ENCODE measurements around the gene HELZ2. TPM values are rescaled to one million over a fixed set of nuclear protein-coding genes. Genes with fewer than 3 reads are reported as not detected.

The HELZ2 gene
- total RNA-seq, 4 donors from 2014 or later = 24.3 to 45.5 (median 36.0) TPM

DNA sequence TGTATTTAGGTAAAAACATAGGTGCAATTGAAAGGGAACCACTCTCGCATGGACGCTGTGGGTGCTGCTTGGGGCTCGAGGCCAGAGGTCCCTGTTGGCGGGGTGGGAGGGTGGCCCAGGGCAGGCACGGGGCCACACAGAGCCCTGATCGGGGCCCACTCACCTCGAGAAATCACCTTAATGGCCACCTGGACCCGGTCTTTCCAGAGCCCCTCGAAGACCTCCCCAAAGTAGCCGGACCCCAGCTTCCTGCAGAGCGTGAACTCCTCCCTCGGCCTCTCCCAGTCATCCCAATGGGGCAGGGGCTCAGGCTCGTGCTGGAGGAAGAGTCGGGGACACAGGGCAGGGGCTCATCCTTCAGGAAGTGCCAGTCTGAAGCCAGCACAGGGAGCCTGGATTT lies 40.7 kb downstream of the HELZ2 start:
- no peaks in the 10 kb centered on the region for H3K27me3 ChIP-seq
- no peak for DNase-seq
- no peak overlapping the region for H3K27ac ChIP-seq
- WGBS, 2 donors = 84 to 87% methylated on average over 7 to 10 of the region's 14 CpGs
- peaks cover 5 to 12% of the 10 kb centered on the region in 2 donors for H3K4me1 ChIP-seq
- TF ChIP-seq, protein P1, sequence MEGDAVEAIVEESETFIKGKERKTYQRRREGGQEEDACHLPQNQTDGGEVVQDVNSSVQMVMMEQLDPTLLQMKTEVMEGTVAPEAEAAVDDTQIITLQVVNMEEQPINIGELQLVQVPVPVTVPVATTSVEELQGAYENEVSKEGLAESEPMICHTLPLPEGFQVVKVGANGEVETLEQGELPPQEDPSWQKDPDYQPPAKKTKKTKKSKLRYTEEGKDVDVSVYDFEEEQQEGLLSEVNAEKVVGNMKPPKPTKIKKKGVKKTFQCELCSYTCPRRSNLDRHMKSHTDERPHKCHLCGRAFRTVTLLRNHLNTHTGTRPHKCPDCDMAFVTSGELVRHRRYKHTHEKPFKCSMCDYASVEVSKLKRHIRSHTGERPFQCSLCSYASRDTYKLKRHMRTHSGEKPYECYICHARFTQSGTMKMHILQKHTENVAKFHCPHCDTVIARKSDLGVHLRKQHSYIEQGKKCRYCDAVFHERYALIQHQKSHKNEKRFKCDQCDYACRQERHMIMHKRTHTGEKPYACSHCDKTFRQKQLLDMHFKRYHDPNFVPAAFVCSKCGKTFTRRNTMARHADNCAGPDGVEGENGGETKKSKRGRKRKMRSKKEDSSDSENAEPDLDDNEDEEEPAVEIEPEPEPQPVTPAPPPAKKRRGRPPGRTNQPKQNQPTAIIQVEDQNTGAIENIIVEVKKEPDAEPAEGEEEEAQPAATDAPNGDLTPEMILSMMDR (IDR thresholded peaks at IDR 0.05) = no peak
- TF ChIP-seq POLR2A (IDR thresholded peaks at IDR 0.05) = no peak
- no peaks in the 10 kb centered on the region for H3K36me3 ChIP-seq
- no peak overlapping the region for H3K4me3 ChIP-seq (replicated peaks in 1 of 3)
- H3K9me3 ChIP-seq = no peaks in the 10 kb centered on the region
- intact Hi-C loops (cut with DNase I) = loop anchor here (10.0 kb wide), 2 partner anchors 251 to 531 kb away; partner anchors contain the start of gene TCEA2

DNA sequence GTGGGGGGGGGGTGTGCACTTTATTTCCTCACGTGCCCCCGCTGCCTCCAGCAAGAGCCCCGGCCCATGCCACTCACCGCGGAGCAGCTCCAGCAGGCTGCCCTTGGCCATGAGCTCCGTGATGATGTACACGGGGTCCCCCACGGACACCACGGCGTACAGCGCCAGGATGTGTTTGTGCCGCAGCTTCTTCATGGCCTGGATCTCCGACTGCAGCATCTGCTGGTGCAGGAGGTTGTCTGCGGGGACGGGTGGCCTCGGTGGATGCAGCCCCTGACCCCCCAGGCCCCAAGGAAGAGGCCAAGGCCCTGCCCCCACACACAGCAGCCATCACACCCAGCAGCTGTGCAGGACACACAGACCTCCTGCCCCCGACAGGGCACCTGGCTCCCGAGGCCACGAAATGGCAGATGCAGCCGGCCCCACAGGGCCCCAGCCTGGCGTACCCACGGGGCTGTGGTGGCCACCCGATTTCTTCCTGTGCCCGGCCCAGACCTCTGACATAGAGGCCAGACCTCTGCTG lies 41.5 kb downstream of the HELZ2 start:
- Histone ChIP-seq H3K27me3 (no peaks in the 10 kb centered on the region), H3K4me1 (peaks cover 0 to 4% of the 10 kb centered on the region in 2 donors), H3K9me3 (no peaks in the 10 kb centered on the region), H3K36me3 (no peaks in the 10 kb centered on the region), H3K4me3 (replicated peaks in 1 of 3) (no peak overlapping the region), H3K27ac (no peak overlapping the region)
- 73 to 83% methylated on average over 8 to 20 of the region's 24 CpGs for WGBS, 2 donors
- TF ChIP-seq, protein P1 (IDR thresholded peaks at IDR 0.05) = no peak
- no peak for TF ChIP-seq POLR2A (IDR thresholded peaks at IDR 0.05)
- intact Hi-C loops (cut with DNase I) = loop anchor here (10.0 kb wide), 2 partner anchors 252 to 532 kb away; partner anchors contain the start of gene TCEA2
- DNase-seq = no peak

DNA sequence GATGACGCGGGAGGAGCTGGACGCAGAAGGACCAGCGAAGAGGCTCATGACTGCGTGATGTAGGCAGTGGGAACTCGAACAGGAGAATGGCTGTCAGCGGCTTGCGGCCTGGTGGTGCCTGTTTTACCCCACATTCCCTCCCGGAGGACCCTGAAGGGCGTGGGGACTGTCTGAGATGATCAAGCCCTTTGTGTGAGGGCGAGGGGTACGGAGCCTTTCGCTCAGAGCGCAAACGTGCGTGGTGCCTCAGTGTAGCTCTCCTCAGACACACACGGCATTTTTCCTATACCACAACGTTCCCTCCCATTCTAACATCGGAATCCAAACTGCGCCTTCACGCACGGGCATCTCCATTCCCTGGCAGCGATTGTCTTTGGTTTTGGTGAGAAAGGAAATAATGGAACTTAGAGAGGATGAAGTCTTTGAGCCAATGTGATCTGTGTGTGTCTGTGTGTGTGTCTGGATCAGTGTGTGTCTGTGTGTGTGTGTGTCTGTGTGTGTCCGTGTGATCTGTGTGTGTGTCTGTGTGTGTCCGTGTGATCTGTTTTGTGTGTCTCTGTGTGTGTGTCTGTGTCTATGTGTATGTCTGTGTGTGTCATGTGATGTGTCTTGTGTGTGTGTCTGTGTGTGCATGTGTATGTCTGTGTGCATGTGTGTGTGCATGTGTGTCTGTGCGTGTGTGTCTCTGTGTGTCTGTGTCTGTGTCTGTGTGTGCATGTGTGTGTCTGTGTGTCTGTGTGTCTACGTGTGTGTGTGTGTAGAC lies 42.2 kb downstream of the HELZ2 start:
- WGBS, 2 donors = 85% methylated on average over 27 of the region's 27 CpGs
- intact Hi-C loops (cut with DNase I) = loop anchor here (10.0 kb wide), 2 partner anchors 253 to 533 kb away; partner anchors contain the start of gene TCEA2
- DNase-seq = no peak
- H3K27ac ChIP-seq = no peak overlapping the region
- no peak overlapping the region for H3K4me3 ChIP-seq (replicated peaks in 1 of 3)
- no peaks in the 10 kb centered on the region for H3K4me1 ChIP-seq
- TF ChIP-seq POLR2A (IDR thresholded peaks at IDR 0.05) = no peak
- TF ChIP-seq, protein P1 (IDR thresholded peaks at IDR 0.05) = no peak
- H3K27me3 ChIP-seq = no peaks in the 10 kb centered on the region
- no peaks in the 10 kb centered on the region for H3K36me3 ChIP-seq
- H3K9me3 ChIP-seq = no peaks in the 10 kb centered on the region

DNA sequence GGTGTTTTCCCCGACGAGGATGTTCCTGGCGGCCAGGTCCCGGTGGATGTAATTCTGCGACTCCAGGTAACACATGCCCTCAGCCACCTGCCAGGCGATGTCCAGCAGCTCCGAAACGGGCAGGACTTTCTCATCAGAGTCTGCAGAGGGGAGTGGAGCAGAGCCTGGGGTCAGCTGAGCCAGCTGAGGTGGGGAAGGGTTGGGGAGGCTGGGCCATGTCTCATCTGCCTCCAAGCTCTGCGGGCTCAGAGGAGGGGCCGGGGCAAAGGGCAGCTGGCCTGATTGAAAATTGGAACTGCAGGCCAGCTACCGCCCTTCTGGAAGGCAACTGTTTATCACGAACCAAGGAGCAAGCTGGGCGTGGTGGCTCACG lies 43.3 kb downstream of the HELZ2 start:
- Histone ChIP-seq H3K4me1 (no peaks in the 10 kb centered on the region), H3K27ac (no peak overlapping the region), H3K4me3 (replicated peaks in 1 of 3) (no peak overlapping the region), H3K9me3 (no peaks in the 10 kb centered on the region), H3K27me3 (no peaks in the 10 kb centered on the region), H3K36me3 (no peaks in the 10 kb centered on the region)
- DNase-seq = no peak
- intact Hi-C loops (cut with DNase I) = loop anchor here (10.0 kb wide), 2 partner anchors 254 to 534 kb away; partner anchors contain the start of gene TCEA2
- WGBS, 2 donors = 84 to 85% methylated on average over 6 to 11 of the region's 14 CpGs
- no peak for TF ChIP-seq POLR2A (IDR thresholded peaks at IDR 0.05)
- TF ChIP-seq, protein P1 (IDR thresholded peaks at IDR 0.05) = no peak
